UCSD-AML1 (cell line): Measurements from ENCODE around the gene DUSP22.

Experiments used
- DNase-seq: peaks from one replicate; lab custom pipeline; 2025; ENCODE audit not compliant: unreplicated experiment; lab: John Stamatoyannopoulos, UW

Gene DUSP22

DNA sequence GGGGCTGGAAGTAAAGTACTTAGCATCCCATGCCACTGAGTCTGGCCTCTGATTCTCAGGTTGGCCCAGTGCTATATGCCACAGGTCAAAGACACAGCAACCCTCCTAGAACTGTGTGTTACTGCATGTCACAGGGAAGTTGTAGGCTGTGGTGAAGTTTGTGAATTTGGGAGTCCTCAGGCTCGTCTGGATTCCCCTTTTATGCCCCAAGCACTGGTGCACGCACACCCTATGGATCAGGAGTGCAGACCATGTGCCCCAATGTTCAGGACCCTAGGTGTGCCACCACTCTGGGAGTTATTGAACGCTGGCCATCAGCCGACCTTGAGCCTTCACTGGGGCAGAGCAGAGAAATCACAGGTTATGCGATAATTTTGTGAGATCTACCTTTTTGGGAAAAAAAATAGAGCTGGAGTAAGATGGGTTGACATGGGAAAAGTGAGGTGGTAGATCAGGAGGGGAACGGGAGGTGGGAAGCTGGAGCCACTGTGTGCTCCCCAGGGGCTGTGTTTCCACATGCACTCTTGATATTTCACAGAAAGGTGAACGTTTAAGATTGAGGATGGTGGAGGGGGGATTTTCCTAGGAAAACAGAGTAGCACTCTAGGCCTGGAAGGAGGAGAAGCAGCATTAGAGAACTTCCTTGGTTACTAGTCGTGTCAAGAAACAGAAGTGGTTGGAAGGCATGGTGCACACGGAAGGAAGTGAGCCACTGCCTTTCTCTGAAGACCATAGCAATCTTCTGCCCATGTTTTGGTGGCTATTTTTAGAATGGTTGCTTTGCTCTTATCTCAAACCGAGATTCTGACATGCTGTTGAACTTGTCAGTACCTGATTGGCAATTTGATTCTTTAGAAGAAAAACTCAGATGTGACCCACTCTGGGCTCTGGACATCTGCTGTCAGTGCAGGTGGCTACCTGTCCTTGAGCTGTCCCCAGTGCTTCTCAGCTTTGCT, 44.1 kb downstream of the DUSP22 start:
- DNase-seq: no peak

DNA sequence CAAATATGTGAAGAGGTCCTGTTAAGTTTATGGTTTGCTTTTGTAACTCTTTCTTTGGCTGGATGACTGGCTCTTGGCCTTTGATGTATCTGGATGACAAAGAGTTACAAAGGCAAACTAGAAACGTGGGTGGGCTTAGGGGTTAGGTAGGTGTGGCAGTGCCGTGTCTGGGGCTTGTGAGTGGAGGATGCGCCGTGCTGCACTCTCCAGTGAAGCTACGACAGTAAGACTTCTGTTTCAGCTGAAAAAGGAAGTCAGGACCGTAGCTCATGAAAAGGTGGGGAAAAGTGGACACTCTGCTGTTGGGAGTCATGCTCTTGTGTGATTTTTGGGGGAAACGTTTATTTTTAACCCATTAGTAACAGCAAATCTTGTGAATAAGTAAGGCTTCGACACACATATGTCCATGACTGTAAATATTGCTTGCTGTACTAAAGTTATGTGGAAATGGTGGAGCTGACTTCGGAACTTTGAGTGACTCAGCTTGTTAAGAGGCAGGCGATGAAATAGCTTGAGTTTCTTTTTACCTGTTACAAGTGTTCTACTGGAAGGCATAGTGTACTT, 45.6 kb downstream of the DUSP22 start:
- no peak for DNase-seq

DNA sequence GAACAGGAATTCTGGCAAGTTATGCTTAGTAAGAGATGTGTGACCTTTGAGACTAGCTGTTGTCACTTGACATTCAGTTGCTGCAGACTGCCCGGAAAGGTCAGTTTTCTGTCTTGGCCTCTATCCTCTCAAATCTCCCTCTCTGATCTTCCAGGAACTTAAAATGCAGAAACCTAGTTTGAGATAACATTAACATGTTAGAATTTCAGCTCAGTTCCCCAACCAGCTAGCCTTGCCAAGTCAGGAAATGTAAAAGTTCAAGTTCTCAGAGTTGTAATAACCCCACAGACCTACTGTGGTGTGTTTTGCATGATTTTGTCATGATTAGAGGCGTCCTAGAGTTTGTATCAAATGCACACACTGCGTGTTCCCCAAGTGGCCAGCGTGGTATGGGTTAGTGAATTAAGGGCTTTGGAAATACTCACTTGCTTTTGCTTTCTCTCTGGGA, 46.6 kb downstream of the DUSP22 start:
- no peak for DNase-seq

DNA sequence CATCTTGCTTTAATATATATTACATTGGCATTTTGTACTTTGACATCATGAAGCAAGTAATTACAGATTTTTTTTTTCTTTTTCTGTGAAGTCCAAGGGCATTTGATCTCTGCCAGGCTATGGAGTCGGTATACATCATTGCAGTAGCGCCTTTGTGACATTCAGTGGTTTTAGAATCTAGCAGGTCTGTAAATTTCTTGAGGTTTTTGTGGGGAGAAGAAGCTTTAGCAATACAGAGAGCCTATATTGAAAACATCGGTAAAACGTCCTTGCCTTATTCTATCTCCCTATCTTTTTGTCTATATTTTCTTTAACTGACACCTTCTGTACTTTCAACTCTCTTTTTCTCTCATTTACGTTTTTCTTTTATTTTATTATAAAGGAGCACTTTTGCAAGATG, 47.2 kb downstream of the DUSP22 start:
- no peak for DNase-seq

DNA sequence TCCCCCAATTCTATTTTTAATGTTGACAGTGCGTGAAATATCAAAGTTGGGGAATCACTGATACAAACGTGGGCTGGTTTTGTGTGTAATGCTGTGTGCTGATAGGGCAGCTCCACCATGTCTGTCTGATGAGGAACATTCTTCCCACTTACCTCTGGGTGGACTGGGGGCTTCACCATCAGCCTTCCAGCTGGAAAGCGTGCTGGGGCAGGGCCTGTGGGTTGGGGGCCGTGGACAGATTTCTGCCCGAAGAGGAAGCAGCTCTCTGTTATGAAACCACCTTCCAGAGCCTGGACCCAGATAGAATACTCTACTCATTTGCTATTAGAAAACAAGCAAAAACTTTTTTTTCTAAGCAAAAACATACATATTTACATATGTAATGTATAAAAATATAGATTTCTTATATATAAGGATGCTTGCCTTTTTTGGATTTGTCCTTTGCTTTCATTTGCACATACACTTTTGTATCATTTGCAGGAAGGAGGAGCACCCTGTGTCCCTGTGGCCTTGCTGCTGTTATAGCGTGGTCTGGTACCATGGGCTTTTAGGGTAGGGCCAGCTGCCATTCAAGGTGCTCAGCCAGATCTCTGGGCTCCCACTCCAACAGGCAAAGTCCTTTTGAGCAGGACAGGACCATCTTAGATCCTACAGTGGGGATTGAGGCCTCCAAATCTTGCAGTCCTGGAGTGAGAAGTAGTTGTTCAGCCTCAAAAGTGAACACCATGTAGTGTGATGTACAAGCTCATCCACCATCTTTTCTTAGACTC, 48.1 kb downstream of the DUSP22 start:
- DNase-seq: no peak

DNA sequence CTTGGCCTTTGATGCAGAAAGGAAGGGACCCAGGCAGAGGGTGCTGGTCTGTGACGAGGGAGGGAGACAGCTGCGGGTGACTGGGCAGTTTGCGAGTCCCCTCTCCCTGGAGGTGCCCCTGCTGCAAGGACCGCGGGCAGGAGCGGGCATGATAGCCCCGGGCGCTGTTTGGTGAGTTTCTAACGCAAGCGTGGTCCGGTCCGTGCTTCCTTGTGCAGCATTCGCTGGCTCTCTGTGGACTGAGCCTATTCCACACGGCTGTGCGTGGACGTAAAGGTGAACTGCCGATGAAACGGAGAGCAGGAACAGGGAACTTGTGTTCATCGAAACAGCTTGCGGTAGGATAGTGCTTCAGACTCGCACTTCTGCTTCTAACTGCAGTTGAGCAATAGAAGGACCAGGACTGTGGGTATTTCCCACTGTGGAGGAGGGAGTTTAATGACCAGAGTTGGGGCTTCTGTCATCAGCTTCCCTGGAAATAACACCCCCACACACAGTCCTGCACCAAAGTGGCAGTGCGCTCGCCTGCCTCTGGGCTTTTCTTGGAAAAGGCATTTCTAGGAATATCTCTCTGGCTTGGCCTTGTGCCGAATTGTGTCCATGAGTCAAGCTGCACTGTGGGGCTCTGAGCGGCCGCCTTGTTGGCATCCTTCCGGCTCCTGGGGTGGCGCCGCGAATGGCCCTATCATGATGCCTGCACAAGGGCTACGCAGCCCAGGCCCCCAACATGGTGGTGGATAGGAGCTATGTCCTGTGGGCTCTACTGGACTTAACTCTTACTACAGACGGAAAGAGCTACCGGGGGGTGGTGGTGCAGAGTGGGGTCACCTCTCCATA, 48.9 kb downstream of the DUSP22 start:
- DNase-seq: no peak

DNA sequence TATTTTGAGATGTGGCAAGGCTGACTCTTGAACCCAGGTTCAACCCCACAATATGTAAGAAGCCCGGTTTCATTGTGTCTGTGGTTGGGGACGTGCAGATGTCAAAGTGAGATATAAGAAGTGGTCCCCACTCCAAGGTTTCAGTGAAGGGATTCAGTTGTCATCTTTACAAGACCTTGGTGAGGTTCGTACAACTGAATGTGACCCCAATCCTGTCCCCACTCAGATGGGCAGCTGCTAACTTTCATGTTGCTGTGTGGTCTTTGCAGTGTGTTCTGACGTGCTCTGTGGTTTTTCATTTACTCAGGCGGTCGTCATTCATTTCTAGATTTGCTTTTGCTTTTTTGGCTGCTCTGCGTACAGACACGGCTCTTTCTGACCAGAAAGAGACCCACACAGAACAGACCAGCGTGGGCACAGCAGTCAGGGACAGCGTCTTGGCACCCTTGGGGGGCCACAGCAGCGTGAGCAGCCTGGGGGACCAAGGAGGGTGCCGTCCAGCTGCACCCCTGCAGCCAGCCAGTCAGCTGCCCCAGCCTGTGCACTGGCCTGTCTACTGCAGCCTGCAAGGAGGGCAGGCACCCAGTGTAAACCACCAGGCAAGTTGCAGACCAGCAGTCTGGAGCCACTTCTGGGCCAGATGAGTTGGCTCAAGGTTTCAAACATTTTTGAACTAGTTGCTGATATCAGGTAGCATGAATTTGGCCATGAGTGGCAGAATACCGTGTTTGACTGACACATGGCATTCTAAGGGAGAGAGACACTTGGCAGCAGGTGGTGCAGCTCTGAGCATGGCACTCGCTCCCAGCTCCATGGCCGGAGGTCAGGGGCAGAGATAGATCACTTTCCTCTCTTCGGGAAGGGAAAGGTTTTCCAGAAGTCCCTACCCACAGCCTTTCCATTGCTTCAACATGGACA, 49.9 kb downstream of the DUSP22 start:
- no peak for DNase-seq

DNA sequence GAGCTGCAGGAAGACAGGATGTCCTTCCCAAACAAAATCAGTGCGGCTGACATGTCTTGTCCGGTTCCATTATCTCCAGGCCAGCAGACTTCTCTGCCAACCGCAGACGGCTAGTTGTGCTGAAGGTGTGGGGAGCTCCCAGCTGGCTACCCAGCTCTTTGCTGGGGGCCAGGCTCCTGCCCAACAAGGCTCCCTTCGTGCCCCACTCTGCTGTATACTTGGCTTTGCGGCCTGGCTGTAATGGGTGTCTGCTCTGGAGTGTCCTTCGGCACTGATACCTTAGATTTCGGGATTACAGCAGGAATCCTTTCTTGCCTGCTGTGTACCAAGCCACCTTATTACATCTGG, 50.5 kb downstream of the DUSP22 start:
- no peak for DNase-seq

DNA sequence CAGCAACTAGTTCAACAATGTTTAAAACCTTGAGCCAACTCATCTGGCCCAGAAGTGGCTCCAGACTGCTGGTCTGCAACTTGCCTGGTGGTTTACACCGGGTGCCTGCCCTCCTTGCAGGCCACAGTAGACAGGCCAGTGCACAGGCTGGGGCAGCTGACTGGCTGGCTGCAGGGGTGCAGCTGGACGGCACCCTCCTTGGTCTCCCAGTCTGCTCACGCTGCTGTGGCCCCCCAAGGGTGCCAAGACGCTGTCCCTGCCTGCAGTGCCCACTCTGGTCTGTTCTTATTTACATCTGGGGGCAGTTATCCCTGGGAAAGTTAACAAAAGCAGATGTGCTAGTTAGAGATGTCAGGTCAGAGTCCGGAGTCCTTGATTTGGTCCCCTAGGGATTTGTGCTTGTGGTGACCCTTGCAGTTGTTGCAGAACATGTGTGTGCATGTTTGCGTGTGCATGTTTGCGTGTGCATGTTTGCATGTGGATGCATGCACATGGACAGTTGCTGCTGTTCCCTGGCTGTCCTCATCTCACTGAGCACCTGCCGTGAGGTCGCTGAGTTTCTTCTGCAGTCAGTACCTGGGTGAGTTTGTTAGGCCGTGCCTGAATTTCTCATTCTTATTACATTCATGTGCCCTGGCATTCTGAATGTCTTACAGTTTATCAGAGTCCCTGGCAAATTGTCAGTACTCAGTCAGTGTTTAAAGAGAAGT, 51.1 kb downstream of the DUSP22 start:
- DNase-seq: no peak

DNA sequence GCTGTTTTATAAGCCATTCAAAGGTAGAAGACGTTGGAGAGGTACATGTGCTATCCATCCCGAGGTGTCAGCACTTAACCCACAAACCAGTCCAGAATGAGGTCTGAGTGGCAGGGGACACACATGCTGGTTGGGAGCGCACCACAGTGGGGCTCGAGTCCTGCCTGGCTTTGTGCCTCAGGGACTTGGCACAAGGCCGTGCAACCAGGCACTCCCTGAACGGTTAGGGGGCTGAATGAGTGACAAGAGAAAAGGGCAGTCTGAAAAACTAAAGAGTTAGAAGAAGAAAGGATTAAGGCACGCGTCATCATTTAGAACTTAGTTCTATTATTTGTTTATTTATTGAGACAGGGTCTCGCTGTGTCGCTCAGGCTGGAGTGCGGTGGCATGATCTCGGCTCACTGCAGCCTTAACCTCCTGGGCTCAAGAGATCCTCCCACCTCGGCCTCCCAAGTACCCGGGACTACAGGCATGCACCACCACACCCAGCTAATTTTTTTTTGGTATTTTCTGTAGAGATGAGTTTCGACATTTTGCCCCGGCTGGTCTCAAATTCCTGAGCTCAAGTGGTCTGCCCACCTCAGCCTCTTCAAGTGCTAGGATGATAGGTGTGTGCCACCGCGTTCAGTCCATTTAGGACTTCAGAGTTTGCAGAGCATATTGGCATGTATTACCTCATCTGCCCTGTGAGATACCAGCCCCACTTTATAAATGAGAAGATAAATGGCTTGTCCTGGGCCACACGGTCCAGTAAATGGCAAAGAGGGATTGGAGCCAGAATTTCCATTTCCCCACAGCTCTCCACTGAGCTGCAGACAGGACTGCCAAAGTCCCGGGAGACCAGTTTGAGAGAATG, 51.9 kb downstream of the DUSP22 start:
- DNase-seq: no peak

DNA sequence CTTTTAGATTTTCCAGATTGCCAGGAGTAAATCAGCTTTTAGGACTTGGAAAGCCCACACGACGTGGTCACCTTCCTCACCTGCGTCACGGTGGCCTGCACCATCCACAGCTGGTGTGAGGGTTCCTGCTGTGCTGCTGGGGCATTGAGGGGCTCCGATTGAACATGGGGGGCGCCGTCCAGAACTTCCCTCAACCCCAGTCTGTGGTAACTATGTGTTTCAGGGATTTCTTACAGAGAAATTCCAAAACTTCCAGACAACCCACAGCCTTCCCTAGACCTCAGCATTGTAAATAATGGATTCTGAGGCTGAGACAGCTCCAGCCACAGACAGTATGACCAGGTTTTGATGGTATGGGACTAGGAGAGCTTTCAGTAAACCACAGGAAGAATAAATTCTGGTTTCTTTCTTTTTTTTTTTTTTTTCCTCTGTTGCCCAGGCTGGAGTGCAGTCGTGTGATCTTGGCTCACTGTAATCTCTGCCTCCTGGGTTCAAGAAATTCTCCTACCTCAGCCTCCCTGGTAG, 52.6 kb downstream of the DUSP22 start:
- DNase-seq: no peak

DNA sequence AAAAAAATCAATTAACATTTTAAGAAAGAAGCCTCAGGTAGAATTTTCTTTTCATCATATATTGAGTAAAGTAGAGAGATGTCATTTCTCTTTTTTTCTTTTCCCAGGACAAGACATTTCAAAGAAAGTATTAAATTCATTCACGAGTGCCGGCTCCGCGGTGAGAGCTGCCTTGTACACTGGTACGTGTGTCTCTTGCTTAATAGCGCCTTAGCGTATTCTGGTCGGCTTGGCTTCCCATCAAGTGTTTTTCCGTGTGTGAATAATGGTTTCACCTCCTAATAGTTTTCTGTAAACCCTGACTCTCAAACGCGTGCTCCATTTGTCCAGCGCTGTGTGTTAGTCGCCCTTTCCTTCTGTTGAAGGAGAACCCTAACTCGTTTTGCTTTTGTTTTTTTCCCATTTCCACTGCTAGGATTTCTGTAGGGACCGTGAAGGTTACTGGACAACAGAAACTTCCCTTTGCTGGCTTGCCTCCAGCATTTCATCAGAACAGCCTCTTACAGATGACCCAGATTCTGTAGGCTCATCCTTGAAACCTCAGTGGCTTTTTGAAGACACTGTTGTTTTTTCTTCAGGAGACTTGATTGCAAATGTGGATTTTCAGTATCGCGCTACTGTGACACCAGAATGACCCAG, 53.6 kb downstream of the DUSP22 start:
- no peak for DNase-seq

DNA sequence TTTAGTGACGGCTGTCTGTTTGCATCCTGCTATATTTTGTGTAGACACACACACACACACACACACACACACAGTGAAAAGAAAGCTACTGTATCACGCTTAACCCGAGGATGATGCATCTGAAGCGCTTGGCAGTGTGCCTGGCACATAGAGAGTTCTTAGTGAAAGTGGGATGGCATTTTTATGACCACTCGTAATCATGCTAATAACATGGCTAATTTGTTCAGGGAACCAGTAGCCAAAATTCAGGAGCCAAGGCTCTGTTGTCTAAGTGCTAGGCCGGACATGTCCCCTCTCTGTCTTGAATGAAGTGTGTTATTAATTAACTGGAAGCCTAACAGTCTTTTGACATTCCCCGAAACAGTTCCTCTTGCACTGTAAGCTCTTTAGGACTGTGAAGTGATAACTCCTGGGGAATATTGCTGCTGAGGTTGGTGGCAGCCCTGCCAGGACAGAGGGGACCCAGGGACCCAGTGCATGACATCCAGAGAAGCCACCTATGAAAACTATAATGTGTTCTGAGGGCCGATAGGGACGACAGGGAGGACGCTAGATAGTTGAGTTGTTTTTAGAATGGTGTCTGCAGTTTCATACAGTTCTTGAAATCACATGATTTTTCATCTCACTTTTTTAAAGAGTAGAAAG, 54.2 kb downstream of the DUSP22 start:
- no peak for DNase-seq

DNA sequence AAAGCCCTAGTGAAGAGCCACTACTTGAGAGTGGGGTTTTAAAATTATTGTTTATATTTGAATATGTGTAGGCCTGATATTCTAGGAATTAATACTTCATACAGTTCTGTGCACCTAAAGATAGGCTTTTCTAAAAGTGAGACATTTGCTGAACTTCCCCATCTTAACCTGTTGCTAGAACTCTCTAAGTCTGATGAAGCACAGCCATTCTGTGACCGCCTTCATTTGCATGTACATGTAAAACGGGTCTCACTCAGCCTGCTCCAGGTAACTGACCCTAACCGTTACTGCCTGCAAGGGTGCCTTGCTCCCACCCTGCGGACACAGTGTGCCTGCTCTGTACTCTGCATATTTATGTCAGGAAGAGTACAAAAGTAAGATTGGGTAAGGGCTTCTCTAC, 54.9 kb downstream of the DUSP22 start:
- no peak for DNase-seq

DNA sequence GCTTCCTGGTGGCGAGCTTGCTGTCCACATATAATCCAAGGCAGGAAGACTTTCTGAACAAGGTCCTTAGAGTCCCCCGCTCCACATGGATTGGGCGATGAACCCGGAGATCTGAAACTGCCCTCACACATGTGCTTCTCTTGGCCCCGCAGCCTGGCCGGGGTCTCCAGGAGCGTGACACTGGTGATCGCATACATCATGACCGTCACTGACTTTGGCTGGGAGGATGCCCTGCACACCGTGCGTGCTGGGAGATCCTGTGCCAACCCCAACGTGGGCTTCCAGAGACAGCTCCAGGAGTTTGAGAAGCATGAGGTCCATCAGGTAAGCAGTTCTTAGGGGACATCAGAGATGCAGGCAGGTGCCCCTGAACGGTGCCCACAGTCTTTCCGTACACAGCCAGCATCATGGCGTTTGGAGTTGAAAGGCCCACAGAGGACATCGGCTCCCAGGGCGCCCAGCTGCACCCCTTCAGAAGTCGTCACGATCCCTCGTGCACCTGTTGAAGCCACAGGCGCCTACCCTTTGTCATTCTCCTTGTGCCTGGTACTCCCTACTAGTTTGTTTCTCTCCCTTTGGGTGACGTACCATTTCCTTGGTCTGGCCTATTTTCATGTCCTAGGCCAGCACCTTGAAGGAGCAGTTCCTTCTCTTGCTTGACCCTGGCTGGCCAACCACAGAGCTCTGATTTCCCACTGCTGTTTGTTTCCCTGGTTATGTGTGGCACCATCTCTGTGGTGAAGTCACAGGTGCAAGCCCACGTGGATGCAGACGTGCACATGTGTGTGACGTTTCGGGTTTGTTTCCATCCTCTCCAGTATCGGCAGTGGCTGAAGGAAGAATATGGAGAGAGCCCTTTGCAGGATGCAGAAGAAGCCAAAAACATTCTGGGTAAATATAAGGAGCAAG, 55.9 kb downstream of the DUSP22 start:
- DNase-seq: no peak

DNA sequence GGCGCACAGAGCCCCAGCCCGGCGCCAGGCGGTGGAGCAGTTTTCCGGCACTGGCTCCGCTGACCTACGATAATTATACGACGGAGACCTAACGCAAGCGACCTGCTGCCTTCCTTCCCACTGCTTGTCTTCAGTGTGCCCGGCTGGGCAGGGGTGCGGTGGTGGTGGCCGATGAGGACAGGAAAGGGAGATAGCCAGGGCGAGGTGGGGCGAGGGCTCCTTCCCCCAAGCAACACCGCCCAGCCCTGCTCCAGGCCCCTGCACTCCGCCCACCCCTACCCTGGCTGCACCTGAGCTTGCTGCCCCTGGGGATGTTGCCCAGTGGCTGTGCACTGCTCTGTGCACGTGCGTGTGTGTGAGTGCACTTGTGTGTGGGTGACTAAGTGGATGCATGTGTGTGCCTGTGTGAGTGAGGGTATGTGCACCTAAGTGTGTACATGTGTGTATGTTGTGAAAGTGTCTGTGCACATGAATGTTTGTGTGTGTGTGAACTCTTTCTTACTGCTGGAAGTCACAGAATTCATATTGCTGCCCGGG, 56.6 kb downstream of the DUSP22 start:
- DNase-seq: no peak
